ENCODE measurements around the gene ALDOC. TPM values are rescaled to one million over a fixed set of nuclear protein-coding genes. Genes with fewer than 3 reads are reported as not detected.
A peak's percentile ranks its signal among the peaks of the same experiment; 100 is the strongest.

The ALDOC gene
- 7.1 and 12.6 TPM in 2 replicates for total RNA-seq (ENCODE audit: low replicate concordance)
- long read RNA-seq, transcript ALDOC-201 (9 exons, 1,982 nt), result major isoform, 13 of 19 reads
- long read RNA-seq, partial matches to known transcripts, result 0 of 19 reads
- long read RNA-seq, other reads (novel, unspliced or antisense), result 3 of 19 reads

DNA sequence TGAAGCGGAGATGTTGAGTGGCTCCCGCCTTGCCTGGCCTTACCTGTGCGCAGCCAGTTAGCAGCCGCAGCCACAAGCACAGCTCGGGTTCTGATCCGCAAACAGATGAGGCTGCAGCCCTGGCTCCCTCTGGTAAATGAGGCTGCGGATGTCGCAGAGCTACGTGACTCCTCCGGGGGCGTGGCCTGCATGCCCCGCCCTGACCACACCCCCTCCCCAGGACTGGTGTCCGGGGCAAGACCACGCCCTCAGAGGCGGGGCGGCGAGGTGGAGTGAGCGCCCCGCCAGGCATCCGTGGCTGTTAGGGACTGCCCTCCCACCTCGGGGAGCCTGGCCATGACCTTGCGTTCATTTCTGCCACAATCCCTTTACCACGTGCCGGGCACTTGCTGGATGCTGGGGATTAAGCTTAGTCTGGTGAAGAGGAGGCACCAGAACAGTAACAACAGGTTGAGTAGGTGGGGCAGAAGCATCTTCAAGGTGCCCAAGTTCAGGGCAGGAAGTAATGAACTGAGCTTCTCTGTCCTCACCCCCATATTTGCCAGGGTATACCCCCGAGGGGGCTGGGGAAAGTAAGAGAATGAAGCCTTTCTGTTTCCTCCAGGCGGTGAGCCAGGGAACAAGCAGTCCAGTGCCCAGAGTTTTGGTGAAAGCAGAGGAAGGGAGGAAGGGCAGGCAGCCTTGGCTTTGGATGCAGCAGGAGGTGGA lies at the start of gene ALDOC:
ALDOC (minus strand) TSS at position 138 of the 708 bp plus-strand sequence. CDS start 1,363 bp downstream, outside the sequence.
- peak; percentile 87 for DNase-seq (ENCODE audit: extremely low spot score, unreplicated experiment)
- H3K27ac Mint-ChIP-seq, result no peak within 1 kb of the TSS
- TF ChIP-seq, protein P1, sequence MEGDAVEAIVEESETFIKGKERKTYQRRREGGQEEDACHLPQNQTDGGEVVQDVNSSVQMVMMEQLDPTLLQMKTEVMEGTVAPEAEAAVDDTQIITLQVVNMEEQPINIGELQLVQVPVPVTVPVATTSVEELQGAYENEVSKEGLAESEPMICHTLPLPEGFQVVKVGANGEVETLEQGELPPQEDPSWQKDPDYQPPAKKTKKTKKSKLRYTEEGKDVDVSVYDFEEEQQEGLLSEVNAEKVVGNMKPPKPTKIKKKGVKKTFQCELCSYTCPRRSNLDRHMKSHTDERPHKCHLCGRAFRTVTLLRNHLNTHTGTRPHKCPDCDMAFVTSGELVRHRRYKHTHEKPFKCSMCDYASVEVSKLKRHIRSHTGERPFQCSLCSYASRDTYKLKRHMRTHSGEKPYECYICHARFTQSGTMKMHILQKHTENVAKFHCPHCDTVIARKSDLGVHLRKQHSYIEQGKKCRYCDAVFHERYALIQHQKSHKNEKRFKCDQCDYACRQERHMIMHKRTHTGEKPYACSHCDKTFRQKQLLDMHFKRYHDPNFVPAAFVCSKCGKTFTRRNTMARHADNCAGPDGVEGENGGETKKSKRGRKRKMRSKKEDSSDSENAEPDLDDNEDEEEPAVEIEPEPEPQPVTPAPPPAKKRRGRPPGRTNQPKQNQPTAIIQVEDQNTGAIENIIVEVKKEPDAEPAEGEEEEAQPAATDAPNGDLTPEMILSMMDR (conservative IDR thresholded peaks at IDR 0.05), result no peak
- H3K36me3 Mint-ChIP-seq, result no peaks in the 10 kb centered on the region
- H3K27me3 Mint-ChIP-seq, result no peaks in the 10 kb centered on the region
- peaks cover 11% of the 10 kb centered on the region for H3K4me1 Mint-ChIP-seq (ENCODE audit: unreplicated experiment)
- no peaks in the 10 kb centered on the region for H3K9me3 Mint-ChIP-seq
- H3K4me3 Mint-ChIP-seq, result peak within 1 kb of the TSS; percentile 62

DNA sequence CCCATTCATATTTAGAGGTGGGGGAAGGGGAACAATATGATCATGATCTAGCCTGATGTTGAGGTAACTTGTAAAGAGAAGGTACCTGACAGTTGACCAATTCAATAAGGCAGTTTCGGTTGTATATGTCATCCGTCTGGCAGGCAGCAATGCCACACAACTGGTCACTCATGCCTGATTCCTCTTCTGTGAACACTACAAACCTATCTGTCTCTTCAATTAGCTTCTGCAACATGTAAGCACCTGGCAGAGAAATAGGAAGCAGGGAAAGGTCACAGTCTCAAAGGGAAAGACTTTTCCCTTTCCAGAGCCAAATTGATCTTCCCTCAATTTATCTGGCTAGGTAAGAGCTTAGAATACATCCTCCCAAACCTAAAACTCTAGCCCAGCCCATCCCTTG lies 47.5 kb upstream of the ALDOC start:
- no peaks in the 10 kb centered on the region for H3K4me1 Mint-ChIP-seq (ENCODE audit: unreplicated experiment)
- H3K36me3 Mint-ChIP-seq, result peaks cover 32% of the 10 kb centered on the region
- H3K4me3 Mint-ChIP-seq, result no peak overlapping the region
- no peaks in the 10 kb centered on the region for H3K27me3 Mint-ChIP-seq
- no peaks in the 10 kb centered on the region for H3K9me3 Mint-ChIP-seq
- H3K27ac Mint-ChIP-seq, result no peak overlapping the region
- no peak for DNase-seq (ENCODE audit: extremely low spot score, unreplicated experiment)
- TF ChIP-seq, protein P1 (conservative IDR thresholded peaks at IDR 0.05), result no peak

DNA sequence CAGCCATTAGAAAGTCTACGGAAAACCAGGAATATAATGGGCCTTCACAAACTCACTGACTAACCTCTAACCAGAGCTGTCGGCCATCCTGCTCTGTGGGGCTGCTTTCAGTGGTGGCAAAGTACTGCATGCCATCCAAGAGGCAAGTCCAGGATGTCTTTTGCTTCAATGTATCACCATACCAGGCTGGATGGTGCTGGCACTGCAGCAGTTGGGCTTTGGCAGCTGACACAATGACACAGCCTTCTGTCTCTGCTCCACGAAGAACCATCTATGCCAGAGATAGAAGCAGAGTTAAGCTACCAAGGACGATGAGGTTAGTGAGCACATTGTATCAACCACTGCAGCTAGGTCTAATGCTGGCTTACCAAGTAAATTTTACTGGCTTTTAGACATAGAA lies 47.0 kb upstream of the ALDOC start:
- Mint-ChIP-seq H3K27ac (no peak overlapping the region), H3K4me3 (no peak overlapping the region), H3K4me1 (ENCODE audit: unreplicated experiment) (no peaks in the 10 kb centered on the region), H3K36me3 (peaks cover 33% of the 10 kb centered on the region), H3K9me3 (no peaks in the 10 kb centered on the region), H3K27me3 (no peaks in the 10 kb centered on the region)
- TF ChIP-seq, protein P1 (conservative IDR thresholded peaks at IDR 0.05), result no peak
- DNase-seq (ENCODE audit: extremely low spot score, unreplicated experiment), result no peak

DNA sequence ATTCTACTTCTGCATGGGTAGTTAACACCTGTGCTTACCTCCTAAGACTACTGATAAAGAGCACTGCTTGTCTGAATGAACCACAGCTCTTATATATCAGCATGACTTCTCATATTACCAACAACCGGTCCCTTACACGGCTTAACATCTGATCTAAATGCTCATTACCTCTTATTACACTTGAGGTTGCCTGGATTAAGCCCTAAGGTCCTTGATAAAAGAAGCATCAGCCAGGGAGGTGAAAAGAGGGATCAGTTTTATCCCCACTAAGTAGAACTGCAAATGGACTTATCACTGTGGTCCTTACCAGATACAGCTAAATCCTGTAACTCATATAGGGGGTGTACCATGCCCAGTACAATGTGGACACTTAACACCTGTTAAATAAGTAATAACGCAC lies 45.5 kb upstream of the ALDOC start:
- no peak for DNase-seq (ENCODE audit: extremely low spot score, unreplicated experiment)
- Mint-ChIP-seq H3K9me3 (no peaks in the 10 kb centered on the region), H3K36me3 (peaks cover 33% of the 10 kb centered on the region), H3K27ac (no peak overlapping the region), H3K4me3 (no peak overlapping the region), H3K27me3 (no peaks in the 10 kb centered on the region), H3K4me1 (ENCODE audit: unreplicated experiment) (no peaks in the 10 kb centered on the region)
- TF ChIP-seq, protein P1 (conservative IDR thresholded peaks at IDR 0.05), result no peak

DNA sequence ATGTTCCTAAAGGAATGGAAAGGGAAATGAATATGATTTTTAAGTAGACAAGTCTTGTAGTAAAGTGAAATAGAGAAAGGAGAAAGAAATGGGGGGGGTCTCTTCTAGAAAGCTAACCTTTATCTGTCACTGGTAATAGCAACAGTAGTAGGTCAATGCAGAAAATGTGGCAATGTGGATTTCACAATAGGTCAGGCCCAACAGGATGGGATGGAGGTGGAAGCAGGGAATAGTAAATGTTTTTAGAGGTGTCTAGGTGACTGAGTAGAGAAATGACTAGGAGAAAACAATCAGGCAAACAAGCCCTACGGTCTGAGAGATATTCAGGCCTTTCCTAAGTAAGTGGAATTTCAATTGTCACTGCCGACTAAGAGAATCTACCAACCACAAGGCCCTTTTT lies 43.3 kb upstream of the ALDOC start:
- peaks cover 35% of the 10 kb centered on the region for H3K36me3 Mint-ChIP-seq

More for the DNA sequence above, 43.3 kb upstream of the ALDOC start:
- no peak overlapping the region for H3K4me3 Mint-ChIP-seq
- H3K4me1 Mint-ChIP-seq (ENCODE audit: unreplicated experiment), result no peaks in the 10 kb centered on the region
- TF ChIP-seq, protein P1 (conservative IDR thresholded peaks at IDR 0.05), result no peak
- H3K9me3 Mint-ChIP-seq, result no peaks in the 10 kb centered on the region
- no peak for DNase-seq (ENCODE audit: extremely low spot score, unreplicated experiment)
- H3K27ac Mint-ChIP-seq, result no peak overlapping the region
- no peaks in the 10 kb centered on the region for H3K27me3 Mint-ChIP-seq
